Mesenchymal stem cell (in vitro differentiated cells and primary cell): Measurements from ENCODE around the gene TBCD.

Experiments used
- DNase-seq: peaks from one replicate; pipeline ENCODE4 v3.0.0-alpha.2; 2013
- H2AFZ ChIP-seq: one replicate; pipeline ENCODE4 v1.6.1; 2013; ENCODE audit warnings: low read depth, mild to moderate bottlenecking, control low read depth, inconsistent platforms, low read length, moderate library complexity
- H2AK5ac ChIP-seq: 2 replicates; pipeline ENCODE4 v1.6.1; 2013; ENCODE audit warnings: low read length, moderate library complexity, mild to moderate bottlenecking, inconsistent platforms; ENCODE audit not compliant: severe bottlenecking
- H2BK120ac ChIP-seq: one replicate; pipeline ENCODE4 v1.6.1; 2013; ENCODE audit warnings: low read depth, mild to moderate bottlenecking, inconsistent platforms, low read length, moderate library complexity
- H2BK12ac ChIP-seq, 2 experiments: one replicate each; pipeline ENCODE4 v1.6.1; 2013; ENCODE audit warnings: inconsistent platforms in 2 of 2, low read length in 2 of 2, mild to moderate bottlenecking in 2 of 2, moderate library complexity in 2 of 2, control low read depth in 1 of 2
- H2BK15ac ChIP-seq: one replicate; pipeline ENCODE4 v1.6.1; 2013; ENCODE audit warnings: mild to moderate bottlenecking, low read depth, inconsistent platforms; ENCODE audit not compliant: poor library complexity, severe bottlenecking
- H2BK5ac ChIP-seq: 2 replicates; pipeline ENCODE4 v1.6.1; 2013; ENCODE audit warnings: low read depth, mild to moderate bottlenecking, low read length, control low read depth, inconsistent platforms; ENCODE audit not compliant: poor library complexity, severe bottlenecking
- H3K14ac ChIP-seq, 2 experiments: one replicate each; pipeline ENCODE4 v1.6.1; 2013; ENCODE audit warnings: inconsistent platforms in 2 of 2, low read length in 2 of 2, control low read depth in 1 of 2, mild to moderate bottlenecking in 1 of 2, moderate library complexity in 1 of 2
- H3K18ac ChIP-seq, 2 experiments: one replicate each; pipeline ENCODE4 v1.6.1; 2013; ENCODE audit warnings: inconsistent platforms in 2 of 2, low read length in 2 of 2, control low read depth in 1 of 2, low read depth in 1 of 2, mild to moderate bottlenecking in 1 of 2
- H3K23ac ChIP-seq, 2 experiments: one replicate each; pipeline ENCODE4 v1.6.1; 2013; ENCODE audit warnings: inconsistent platforms in 2 of 2, low read length in 2 of 2, mild to moderate bottlenecking in 2 of 2, moderate library complexity in 2 of 2, control low read depth in 1 of 2
- H3K27ac ChIP-seq: 2 replicates; pipeline ENCODE4 v1.5.1; 2013; ENCODE audit warnings: mild to moderate bottlenecking, moderate library complexity, low read length, control low read depth, inconsistent platforms; ENCODE audit not compliant: poor library complexity, severe bottlenecking
- H3K27me3 ChIP-seq, 2 experiments: 2 replicates each; pipeline versions ENCODE4 v1.6.1 to v1.7.0; 2013; ENCODE audit warnings: low read length in 2 of 2, mild to moderate bottlenecking in 2 of 2, moderate library complexity in 2 of 2, control low read depth in 1 of 2, inconsistent platforms in 1 of 2; ENCODE audit not compliant: control insufficient read depth in 1 of 2, insufficient read depth in 1 of 2
- H3K36me3 ChIP-seq, 2 experiments: 2 replicates each; pipeline versions ENCODE4 v1.6.1 to v1.7.0; 2013; ENCODE audit warnings: low read length in 2 of 2, control low read depth in 1 of 2, inconsistent platforms in 1 of 2, low read depth in 1 of 2, mild to moderate bottlenecking in 1 of 2; ENCODE audit not compliant: insufficient read depth in 2 of 2, control insufficient read depth in 1 of 2
- H3K4ac ChIP-seq, 2 experiments: one replicate each; pipeline ENCODE4 v1.6.1; 2013; ENCODE audit warnings: inconsistent platforms in 2 of 2, low read length in 2 of 2, mild to moderate bottlenecking in 2 of 2, moderate library complexity in 2 of 2, control low read depth in 1 of 2, low read depth in 1 of 2
- H3K4me1 ChIP-seq: 2 replicates; pipeline ENCODE4 v1.6.1; 2013; ENCODE audit warnings: low read depth, low read length, control low read depth; ENCODE audit not compliant: control insufficient read depth, insufficient read depth
- H3K4me2 ChIP-seq: 2 replicates; pipeline ENCODE4 v1.6.1; 2013; ENCODE audit warnings: low read length, mild to moderate bottlenecking, inconsistent platforms; ENCODE audit not compliant: poor library complexity, severe bottlenecking
- H3K4me3 ChIP-seq, 2 experiments: 2 replicates each; pipeline versions ENCODE4 v1.5.1 to v1.7.0; 2013; ENCODE audit warnings: low read length in 2 of 2, mild to moderate bottlenecking in 2 of 2, control low read depth in 1 of 2, low read depth in 1 of 2; ENCODE audit not compliant: insufficient read depth in 1 of 2
- H3K79me1 ChIP-seq: replicated peaks from 2 replicates; pipeline ENCODE4 v1.6.1; 2013; ENCODE audit warnings: mild to moderate bottlenecking, control low read depth, low read length, inconsistent platforms; ENCODE audit not compliant: poor library complexity, severe bottlenecking
- H3K9ac ChIP-seq: 2 replicates; pipeline ENCODE4 v1.7.0; 2013; ENCODE audit warnings: mild to moderate bottlenecking, low read length, moderate library complexity
- H3K9me3 ChIP-seq: 2 replicates; pipeline ENCODE4 v1.7.0; 2013; ENCODE audit warnings: mild to moderate bottlenecking, low read length; ENCODE audit not compliant: control insufficient read depth
- H4K8ac ChIP-seq: one replicate; pipeline ENCODE4 v1.6.1; 2013; ENCODE audit warnings: inconsistent platforms, mild to moderate bottlenecking, low read length, moderate library complexity
- H4K91ac ChIP-seq: one replicate; pipeline ENCODE4 v1.6.1; 2013; ENCODE audit warnings: mild to moderate bottlenecking, low read length, inconsistent platforms
- WGBS: methylation state at CpG from one replicate; pipeline ENCODE4 v1.1.7; 2013; ENCODE audit warnings: mixed read lengths; 5-methylcytosine and 5-hydroxymethylcytosine counted together

Gene TBCD

GRCh38 chr17:82789806-82790205 lies 37.9 kb downstream of the TBCD start:
- peaks cover 5 to 31% of the 10 kb centered on the region in 2 experiments for H3K36me3 ChIP-seq
- H3K9ac ChIP-seq: no peak overlapping the region
- H3K9me3 ChIP-seq: no peaks in the 10 kb centered on the region
- 96% methylated on average over 18 of the region's 18 CpGs for WGBS
- H4K8ac ChIP-seq: no peak overlapping the region
- DNase-seq: no peak
- H2BK120ac ChIP-seq: no peak overlapping the region
- no peak overlapping the region for H2BK15ac ChIP-seq
- no peak overlapping the region for H3K4ac ChIP-seq
- H3K4me3 ChIP-seq: no peak overlapping the region
- peaks cover 23% of the 10 kb centered on the region for H3K4me1 ChIP-seq
- no peaks in the 10 kb centered on the region for H3K27me3 ChIP-seq
- no peak overlapping the region for H3K18ac ChIP-seq
- H3K79me1 ChIP-seq: peaks cover 38% of the 10 kb centered on the region
- H3K27ac ChIP-seq: no peak overlapping the region
- no peak overlapping the region for H4K91ac ChIP-seq
- H3K4me2 ChIP-seq: no peak overlapping the region
- H2BK12ac ChIP-seq: no peak overlapping the region
- no peak overlapping the region for H3K14ac ChIP-seq
- H3K23ac ChIP-seq: no peak overlapping the region
- H2AK5ac ChIP-seq: no peak overlapping the region
- H2BK5ac ChIP-seq: no peak overlapping the region
- H2AFZ ChIP-seq: no peak overlapping the region

GRCh38 chr17:82790391-82790790 lies 38.5 kb downstream of the TBCD start:
- H2BK5ac ChIP-seq: no peak overlapping the region
- H3K79me1 ChIP-seq: peaks cover 41% of the 10 kb centered on the region
- no peak overlapping the region for H2BK15ac ChIP-seq
- no peaks in the 10 kb centered on the region for H3K27me3 ChIP-seq
- H3K36me3 ChIP-seq: peaks cover 4 to 34% of the 10 kb centered on the region in 2 experiments
- peak overlapping the region in 1 of 2 experiments; percentile 23 for H3K14ac ChIP-seq
- H3K4me1 ChIP-seq: peaks cover 23% of the 10 kb centered on the region
- H3K4ac ChIP-seq: peak overlapping the region in 1 of 2 experiments; percentile 14
- no peaks in the 10 kb centered on the region for H3K9me3 ChIP-seq
- no peak overlapping the region for H2BK120ac ChIP-seq
- peak overlapping the region in 1 of 2 experiments; percentile 34 for H2BK12ac ChIP-seq
- no peak overlapping the region for H3K23ac ChIP-seq
- peak overlapping the region; percentile 64 for H2AK5ac ChIP-seq
- H3K9ac ChIP-seq: no peak overlapping the region
- no peak overlapping the region for H4K91ac ChIP-seq
- H2AFZ ChIP-seq: no peak overlapping the region
- no peak for DNase-seq
- no peak overlapping the region for H3K4me3 ChIP-seq
- 97% methylated on average over 13 of the region's 13 CpGs for WGBS
- no peak overlapping the region for H3K4me2 ChIP-seq
- H3K18ac ChIP-seq: peak overlapping the region in 1 of 2 experiments; percentile 31
- no peak overlapping the region for H4K8ac ChIP-seq
- no peak overlapping the region for H3K27ac ChIP-seq

DNA sequence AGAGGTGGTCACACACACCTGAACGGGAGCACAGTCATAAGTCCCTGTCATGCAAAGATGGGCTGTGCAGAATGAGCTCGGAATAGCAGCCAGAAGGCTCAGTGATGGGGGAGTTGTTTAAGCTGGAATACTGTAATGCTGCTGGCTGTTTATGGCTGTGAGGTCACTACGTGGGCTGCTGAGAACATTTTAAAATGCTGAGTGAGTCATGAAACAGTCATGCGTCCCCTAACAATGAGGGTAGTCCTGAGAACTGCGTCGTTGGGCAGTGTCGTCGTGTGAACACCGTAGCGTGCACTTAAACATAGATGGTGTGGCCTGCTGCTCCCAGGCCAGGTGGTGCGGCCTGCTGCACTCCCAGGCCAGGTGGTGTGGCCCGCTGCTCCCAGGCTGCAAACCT lies 39.7 kb downstream of the TBCD start:
- Histone ChIP-seq H3K27me3 (no peaks in the 10 kb centered on the region), H4K91ac (no peak overlapping the region), H3K4ac (peak overlapping the region in 1 of 2 experiments; percentile 66), H2AK5ac (no peak overlapping the region), H3K36me3 (peaks cover 4 to 34% of the 10 kb centered on the region in 2 experiments), H4K8ac (peak overlapping the region; percentile 89), H3K9ac (no peak overlapping the region), H3K14ac (peak overlapping the region in 1 of 2 experiments; percentile 30), H3K4me2 (no peak overlapping the region), H2BK12ac (no peak overlapping the region), H3K4me1 (peaks cover 23% of the 10 kb centered on the region), H3K4me3 (no peak overlapping the region), H3K9me3 (no peaks in the 10 kb centered on the region), H2BK15ac (no peak overlapping the region), H2AFZ (peak overlapping the region; percentile 76), H2BK5ac (no peak overlapping the region), H3K18ac (no peak overlapping the region), H3K23ac (no peak overlapping the region), H2BK120ac (no peak overlapping the region), H3K27ac (peak overlapping the region; percentile 45), H3K79me1 (peaks cover 41% of the 10 kb centered on the region)
- 21% methylated on average over 12 of the region's 12 CpGs for WGBS
- peak; percentile 94 for DNase-seq

- no peaks in the 10 kb centered on the region for H3K9me3 ChIP-seq
- H2BK120ac ChIP-seq: no peak overlapping the region
- no peaks in the 10 kb centered on the region for H3K27me3 ChIP-seq
- no peak for DNase-seq
- H3K4me1 ChIP-seq: peaks cover 23% of the 10 kb centered on the region
- H4K91ac ChIP-seq: no peak overlapping the region
- no peak overlapping the region for H3K4me2 ChIP-seq
- no peak overlapping the region for H3K23ac ChIP-seq
- peak overlapping the region; percentile 8 for H3K9ac ChIP-seq
- no peak overlapping the region for H2BK5ac ChIP-seq
- no peak overlapping the region for H3K14ac ChIP-seq
- no peak overlapping the region for H2AK5ac ChIP-seq
- H3K18ac ChIP-seq: no peak overlapping the region
- peaks cover 35% of the 10 kb centered on the region for H3K79me1 ChIP-seq
- H3K36me3 ChIP-seq: peaks cover 9 to 27% of the 10 kb centered on the region in 2 experiments
- no peak overlapping the region for H4K8ac ChIP-seq
- no peak overlapping the region for H2BK15ac ChIP-seq
- no peak overlapping the region for H2AFZ ChIP-seq
- no peak overlapping the region for H3K4me3 ChIP-seq
- no peak overlapping the region for H3K27ac ChIP-seq
- H2BK12ac ChIP-seq: no peak overlapping the region
- no peak overlapping the region for H3K4ac ChIP-seq
- WGBS: 87% methylated on average over 14 of the region's 15 CpGs
Observed at GRCh38 chr17:82793974-82794630, 42.2 kb downstream of the TBCD start.
